ENCODE results near the gene LY86. TPM values are rescaled to one million over a fixed set of nuclear protein-coding genes. Genes with fewer than 3 reads are reported as not detected.

Gene LY86
- total and polyA plus RNA-seq, 2 donors (not counting 1 experiment from before 2014, with no cell fraction given), result 68.7 to 90.2 TPM

DNA sequence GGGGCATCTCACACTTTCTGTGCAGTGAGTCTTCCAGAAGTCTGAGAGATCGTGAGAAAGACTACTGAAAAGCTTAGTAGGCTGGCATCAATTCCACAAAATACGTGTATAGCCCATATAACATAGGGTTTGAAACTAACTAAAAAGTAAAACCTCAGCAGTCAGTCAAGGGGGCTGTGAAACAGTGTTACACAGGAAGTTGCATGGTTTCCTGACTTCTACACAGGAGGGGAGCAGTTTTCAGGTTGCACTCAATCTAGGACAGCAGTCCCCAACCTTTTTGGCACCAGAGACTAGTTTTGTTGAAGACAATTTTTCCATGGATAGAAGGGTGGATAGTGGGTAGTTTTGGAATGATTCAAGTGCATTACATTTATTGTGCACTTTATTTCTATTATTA, 4.7 kb upstream of the LY86 start:
- Mint-ChIP-seq H3K9me3 (ENCODE audit: insufficient read depth) (no peaks in the 10 kb centered on the region), H3K4me3 (peak overlapping the region; percentile 14), H3K27me3 (no peaks in the 10 kb centered on the region), H3K4me1 (peaks cover 65% of the 10 kb centered on the region), H3K27ac (no peak overlapping the region)
- H3K9me3 ChIP-seq (ENCODE audit: control extremely low read depth in 1 of 3, control insufficient read depth in 2 of 3, insufficient read depth in 1 of 3, low read length in 2 of 3), result peaks cover 0 to 4% (median 0%) of the 10 kb centered on the region in 3 donors
- TF ChIP-seq, protein P1, sequence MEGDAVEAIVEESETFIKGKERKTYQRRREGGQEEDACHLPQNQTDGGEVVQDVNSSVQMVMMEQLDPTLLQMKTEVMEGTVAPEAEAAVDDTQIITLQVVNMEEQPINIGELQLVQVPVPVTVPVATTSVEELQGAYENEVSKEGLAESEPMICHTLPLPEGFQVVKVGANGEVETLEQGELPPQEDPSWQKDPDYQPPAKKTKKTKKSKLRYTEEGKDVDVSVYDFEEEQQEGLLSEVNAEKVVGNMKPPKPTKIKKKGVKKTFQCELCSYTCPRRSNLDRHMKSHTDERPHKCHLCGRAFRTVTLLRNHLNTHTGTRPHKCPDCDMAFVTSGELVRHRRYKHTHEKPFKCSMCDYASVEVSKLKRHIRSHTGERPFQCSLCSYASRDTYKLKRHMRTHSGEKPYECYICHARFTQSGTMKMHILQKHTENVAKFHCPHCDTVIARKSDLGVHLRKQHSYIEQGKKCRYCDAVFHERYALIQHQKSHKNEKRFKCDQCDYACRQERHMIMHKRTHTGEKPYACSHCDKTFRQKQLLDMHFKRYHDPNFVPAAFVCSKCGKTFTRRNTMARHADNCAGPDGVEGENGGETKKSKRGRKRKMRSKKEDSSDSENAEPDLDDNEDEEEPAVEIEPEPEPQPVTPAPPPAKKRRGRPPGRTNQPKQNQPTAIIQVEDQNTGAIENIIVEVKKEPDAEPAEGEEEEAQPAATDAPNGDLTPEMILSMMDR (IDR thresholded peaks at IDR 0.05), result no peak
- TF ChIP-seq EZH2 (IDR thresholded peaks at IDR 0.05; ENCODE audit: borderline replicate concordance, insufficient read depth, low read depth, low read length, poor library complexity, severe bottlenecking), result no peak
- peak; percentile 47 for DNase-seq
- POLR2A ChIA-PET, result no interaction called here
- ATAC-seq (ENCODE audit: low read depth), result no peak
- no peaks in the 10 kb centered on the region for H3K36me3 ChIP-seq (replicated peaks in 1 of 2; ENCODE audit: control extremely low read depth in 1 of 2, control insufficient read depth in 1 of 2, extremely low read depth in 1 of 2, insufficient read depth in 2 of 2, low read length in 1 of 2)
- H3K4me3 ChIP-seq (ENCODE audit: control extremely low read depth in 1 of 5, extremely low read depth in 1 of 5, insufficient read depth in 1 of 5, low read depth in 2 of 5, low read length in 4 of 5), result no peak overlapping the region
- H3K4me2 ChIP-seq (replicated peaks; ENCODE audit: low read depth, low read length, poor library complexity, severe bottlenecking), result peak overlapping the region; percentile 32
- peaks cover 48 to 52% of the 10 kb centered on the region in 2 donors for H3K4me1 ChIP-seq (ENCODE audit: control insufficient read depth in 2 of 2, insufficient read depth in 2 of 2, low read length in 2 of 2)
- intact Hi-C loops (cut with micrococcal nuclease), result loop anchor here (1.0 to 10.0 kb wide), 4 partner anchors 27 to 1809 kb away; partner anchors contain the start of gene CDYL
- no peak overlapping the region for H3K9ac ChIP-seq (ENCODE audit: low read length)
- H3K27me3 ChIP-seq (replicated peaks in 1 of 4; ENCODE audit: control extremely low read depth in 1 of 4, control insufficient read depth in 3 of 4, insufficient read depth in 4 of 4, low read length in 3 of 4), result no peaks in the 10 kb centered on the region
- no CpG with 5 or more reads among the region's 2 CpGs for WGBS (ENCODE audit: insufficient coverage)
- H3K27ac ChIP-seq (ENCODE audit: low read length in 2 of 2), result no peak overlapping the region
- no peaks in the 10 kb centered on the region for H4K20me1 ChIP-seq (ENCODE audit: control insufficient read depth, insufficient read depth, low read length, poor library complexity, severe bottlenecking)
- H3K79me2 ChIP-seq (ENCODE audit: control insufficient read depth, insufficient read depth, low read length), result peaks cover 40% of the 10 kb centered on the region
- H2AFZ ChIP-seq (ENCODE audit: insufficient read depth, low read depth, low read length, poor library complexity, severe bottlenecking), result peak overlapping the region; percentile 35
- CTCF ChIA-PET, result interaction anchor here (0.7 to 12.6 kb wide), 5 partner anchors 28 to 44 kb away, joined by 3 to 171 read pairs (median 3); no protein-coding TSS in a partner anchor

DNA sequence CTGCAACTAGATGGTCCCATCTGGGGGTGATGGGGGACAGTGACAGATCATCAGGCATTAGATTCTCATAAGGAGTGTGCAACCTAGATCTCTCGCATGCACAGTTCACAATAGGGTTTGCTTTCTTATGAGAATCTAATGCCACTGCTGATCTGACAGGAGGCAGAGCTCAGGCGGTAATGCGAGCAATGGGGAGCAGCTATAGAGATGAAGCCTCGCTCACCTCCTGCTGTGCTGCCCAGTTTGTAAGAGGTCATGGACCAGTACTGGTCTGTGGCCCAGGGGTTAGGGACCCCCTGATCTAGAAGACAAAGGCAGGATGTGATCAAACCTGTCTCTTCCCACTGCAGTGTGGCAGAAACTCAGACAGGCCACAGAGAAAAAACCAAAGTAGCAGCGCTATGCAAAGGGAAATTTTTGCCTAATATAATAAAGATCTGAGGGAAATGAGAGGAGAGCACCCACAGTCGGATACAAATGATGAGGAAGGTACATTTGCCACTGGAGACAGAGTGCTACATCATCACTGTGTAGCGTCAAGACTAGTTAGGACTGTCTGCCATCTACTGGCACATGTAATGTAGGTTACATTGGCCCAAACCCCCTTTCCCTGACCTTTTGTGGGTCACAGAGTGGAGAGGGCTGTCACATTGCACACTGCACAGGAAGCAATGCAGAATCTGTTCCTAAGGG, 4.1 kb upstream of the LY86 start:
- peak; percentile 8 for ATAC-seq (ENCODE audit: low read depth)

More for the DNA sequence above, 4.1 kb upstream of the LY86 start:
- H3K9ac ChIP-seq (ENCODE audit: low read length), result no peak overlapping the region
- 83% methylated on average over 7 of the region's 7 CpGs for WGBS (ENCODE audit: insufficient coverage)
- no peak overlapping the region for H2AFZ ChIP-seq (ENCODE audit: insufficient read depth, low read depth, low read length, poor library complexity, severe bottlenecking)
- POLR2A ChIA-PET, result no interaction called here
- H3K9me3 ChIP-seq (ENCODE audit: control extremely low read depth in 1 of 3, control insufficient read depth in 2 of 3, insufficient read depth in 1 of 3, low read length in 2 of 3), result peaks cover 0 to 4% (median 0%) of the 10 kb centered on the region in 3 donors
- Mint-ChIP-seq H3K27me3 (no peaks in the 10 kb centered on the region), H3K4me3 (peak overlapping the region; percentile 44), H3K27ac (peak overlapping the region; percentile 59), H3K9me3 (ENCODE audit: insufficient read depth) (no peaks in the 10 kb centered on the region), H3K4me1 (peaks cover 64% of the 10 kb centered on the region)
- DNase-seq, result peak; percentile 42
- H3K27me3 ChIP-seq (replicated peaks in 1 of 4; ENCODE audit: control extremely low read depth in 1 of 4, control insufficient read depth in 3 of 4, insufficient read depth in 4 of 4, low read length in 3 of 4), result no peaks in the 10 kb centered on the region
- intact Hi-C loops (cut with micrococcal nuclease), result loop anchor here (1.0 to 10.0 kb wide), 7 partner anchors 27 to 1810 kb away; partner anchors contain the start of gene CDYL
- no peak overlapping the region for H3K4me3 ChIP-seq (ENCODE audit: control extremely low read depth in 1 of 5, extremely low read depth in 1 of 5, insufficient read depth in 1 of 5, low read depth in 2 of 5, low read length in 4 of 5)
- peak overlapping the region; percentile 42 for H3K4me2 ChIP-seq (replicated peaks; ENCODE audit: low read depth, low read length, poor library complexity, severe bottlenecking)
- CTCF ChIA-PET, result interaction anchor here (0.7 to 12.6 kb wide), 9 partner anchors 26 to 193 kb away, joined by 3 to 171 read pairs (median 3); no protein-coding TSS in a partner anchor
- peak overlapping the region in 1 of 2 donors; percentile 42 for H3K27ac ChIP-seq (ENCODE audit: low read length in 2 of 2)
- H3K36me3 ChIP-seq (replicated peaks in 1 of 2; ENCODE audit: control extremely low read depth in 1 of 2, control insufficient read depth in 1 of 2, extremely low read depth in 1 of 2, insufficient read depth in 2 of 2, low read length in 1 of 2), result no peaks in the 10 kb centered on the region
- peaks cover 50 to 53% of the 10 kb centered on the region in 2 donors for H3K4me1 ChIP-seq (ENCODE audit: control insufficient read depth in 2 of 2, insufficient read depth in 2 of 2, low read length in 2 of 2)
- no peak for TF ChIP-seq EZH2 (IDR thresholded peaks at IDR 0.05; ENCODE audit: borderline replicate concordance, insufficient read depth, low read depth, low read length, poor library complexity, severe bottlenecking)
- TF ChIP-seq, protein P1 (IDR thresholded peaks at IDR 0.05), result peak; percentile 21
- peaks cover 45% of the 10 kb centered on the region for H3K79me2 ChIP-seq (ENCODE audit: control insufficient read depth, insufficient read depth, low read length)
- H4K20me1 ChIP-seq (ENCODE audit: control insufficient read depth, insufficient read depth, low read length, poor library complexity, severe bottlenecking), result no peaks in the 10 kb centered on the region

Measured in B cell (primary cell).